Measurements from ENCODE around the gene EHMT1.

The EHMT1 gene

GRCh38 chr9:137800196-137801022 is 181.6 kb downstream of the EHMT1 start:
- TF ChIP-seq CTCF (IDR thresholded peaks at IDR 0.05; ENCODE audit: low read depth, low read length) = no peak
- H3K4me3 ChIP-seq (ENCODE audit: low read depth, low read length) = no peak overlapping the region

GRCh38 chr9:137801023-137801319 is 182.2 kb downstream of the EHMT1 start:
- TF ChIP-seq CTCF (IDR thresholded peaks at IDR 0.05; ENCODE audit: low read depth, low read length) = no peak
- no peak overlapping the region for H3K4me3 ChIP-seq (ENCODE audit: low read depth, low read length)

GRCh38 chr9:137802021-137802420 is 183.2 kb downstream of the EHMT1 start:
- TF ChIP-seq CTCF (IDR thresholded peaks at IDR 0.05; ENCODE audit: low read depth, low read length) = no peak
- H3K4me3 ChIP-seq (ENCODE audit: low read depth, low read length) = no peak overlapping the region

- TF ChIP-seq CTCF (IDR thresholded peaks at IDR 0.05; ENCODE audit: low read depth, low read length) = no peak
- H3K4me3 ChIP-seq (ENCODE audit: low read depth, low read length) = no peak overlapping the region
Observed at GRCh38 chr9:137802521-137803243, 183.9 kb downstream of the EHMT1 start.

- TF ChIP-seq CTCF (IDR thresholded peaks at IDR 0.05; ENCODE audit: low read depth, low read length) = no peak
- no peak overlapping the region for H3K4me3 ChIP-seq (ENCODE audit: low read depth, low read length)
Observed at GRCh38 chr9:137804908-137805630, 186.3 kb downstream of the EHMT1 start.

GRCh38 chr9:137807721-137808703 is 189.2 kb downstream of the EHMT1 start:
- no peak overlapping the region for H3K4me3 ChIP-seq (ENCODE audit: low read depth, low read length)
- no peak for TF ChIP-seq CTCF (IDR thresholded peaks at IDR 0.05; ENCODE audit: low read depth, low read length)
